DMS79 treated with DMSO at 0.1 percent for 48 hours (cell line): ENCODE measurements around the gene OSGIN1.
A peak's percentile ranks its signal among the peaks of the same experiment; 100 is the strongest.

Experiments
- DNase-seq: peaks from one replicate; lab custom pipeline; 2025; lab: John Stamatoyannopoulos, UW

Gene OSGIN1

GRCh38 chr16:83971165-83972130 is 18.4 kb downstream of the OSGIN1 start:
- DNase-seq, result peak; percentile 4

DNA sequence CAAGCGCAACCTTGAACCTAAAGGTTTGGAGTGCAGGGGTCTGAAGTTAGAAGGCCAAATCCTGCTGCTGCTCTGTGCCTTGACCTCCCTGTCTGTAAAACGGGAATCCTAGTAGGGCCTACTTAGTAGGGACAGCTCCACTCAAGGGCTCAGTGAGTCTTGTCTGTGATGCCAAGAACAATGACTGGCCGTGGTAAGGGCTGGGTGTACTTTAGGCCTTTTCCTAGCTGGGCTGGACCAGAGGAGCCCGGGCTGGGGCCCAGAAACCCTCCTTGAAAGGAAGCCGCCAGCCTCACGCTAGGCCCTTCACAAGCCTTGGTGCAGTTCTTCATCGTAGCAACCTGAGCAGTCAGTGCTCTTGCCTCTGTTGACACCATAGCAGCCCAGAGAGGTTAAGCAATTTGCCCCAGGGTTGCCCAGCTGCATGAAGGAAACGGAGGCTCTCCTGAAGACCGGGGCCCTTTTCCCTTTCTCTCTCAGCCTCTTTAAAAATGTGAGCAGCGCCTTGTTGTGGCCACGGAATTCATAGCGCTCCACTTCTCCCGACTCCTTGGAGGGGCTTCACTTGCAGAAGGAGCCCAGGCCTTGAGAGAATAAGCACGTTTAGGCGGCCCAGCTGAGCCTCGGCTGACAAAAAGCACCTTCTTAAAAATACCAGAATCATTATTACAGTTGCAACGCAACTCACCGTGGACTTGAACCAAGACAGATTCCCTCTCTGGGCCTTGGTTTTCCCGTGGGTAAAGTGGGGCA is 19.4 kb downstream of the OSGIN1 start:
- no peak for DNase-seq

- no peak for DNase-seq
Measured at GRCh38 chr16:83973077-83973476, 20.0 kb downstream of the OSGIN1 start.

DNA sequence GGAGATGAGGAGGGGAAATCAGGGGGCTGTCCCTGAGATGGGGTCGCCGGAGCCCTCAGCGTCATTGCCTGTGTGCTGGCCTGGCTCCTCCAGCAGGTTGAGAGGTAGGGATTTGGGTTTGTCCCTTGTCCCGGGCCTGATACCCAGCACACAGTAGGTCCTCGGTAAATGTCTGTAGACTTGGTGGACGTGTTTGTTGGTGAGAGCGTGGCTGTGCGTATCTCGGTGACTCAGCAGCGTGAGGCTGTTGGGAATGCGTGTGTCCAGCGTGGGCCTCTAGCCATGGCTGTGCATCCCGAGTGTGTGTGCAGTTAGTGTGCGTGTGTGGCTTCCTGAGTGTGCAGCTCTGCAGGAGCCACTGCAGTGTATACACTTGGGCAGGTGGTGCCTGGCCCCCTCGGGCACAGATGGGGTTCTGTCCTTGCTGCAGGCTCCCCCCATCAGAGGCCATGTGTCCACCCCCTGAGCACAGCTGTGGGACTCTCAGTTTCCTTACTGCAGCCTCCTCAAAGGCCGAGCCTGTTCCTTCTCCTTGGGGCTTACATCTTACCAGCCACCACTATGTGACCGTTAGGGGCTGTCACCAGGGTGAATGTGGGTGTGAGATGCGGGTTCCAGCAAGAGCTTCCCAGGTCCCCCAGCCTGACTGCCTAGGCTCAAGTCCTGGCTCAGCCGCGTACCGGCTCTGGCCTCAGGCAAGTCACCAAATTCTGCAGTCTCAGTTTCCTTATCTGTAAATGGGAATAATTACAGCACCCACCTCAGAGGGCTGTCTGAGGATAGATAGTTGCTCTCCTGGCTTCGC is 20.7 kb downstream of the OSGIN1 start:
- no peak for DNase-seq

DNA sequence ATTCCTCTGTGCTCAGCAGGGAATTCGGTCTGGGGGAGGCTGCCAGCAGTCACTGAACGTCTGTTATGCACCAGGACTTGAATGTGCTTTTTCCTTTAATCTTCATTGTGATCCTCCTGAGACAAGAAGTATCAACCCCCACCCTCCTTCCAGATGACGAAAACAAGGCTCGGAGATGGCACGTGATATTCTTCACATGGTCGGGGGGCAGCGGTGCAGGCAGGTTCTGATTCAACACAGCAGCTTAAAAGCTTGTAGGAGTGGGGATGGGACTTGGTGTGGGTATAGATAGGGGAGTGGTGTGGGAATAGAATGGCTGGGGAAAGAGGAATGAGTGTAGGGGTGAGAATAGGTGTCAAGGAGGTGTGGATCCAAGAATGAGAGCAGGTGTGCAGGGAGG is 21.4 kb downstream of the OSGIN1 start:
- DNase-seq, result no peak

GRCh38 chr16:83975590-83976260 is 22.7 kb downstream of the OSGIN1 start:
- DNase-seq, result no peak

DNA sequence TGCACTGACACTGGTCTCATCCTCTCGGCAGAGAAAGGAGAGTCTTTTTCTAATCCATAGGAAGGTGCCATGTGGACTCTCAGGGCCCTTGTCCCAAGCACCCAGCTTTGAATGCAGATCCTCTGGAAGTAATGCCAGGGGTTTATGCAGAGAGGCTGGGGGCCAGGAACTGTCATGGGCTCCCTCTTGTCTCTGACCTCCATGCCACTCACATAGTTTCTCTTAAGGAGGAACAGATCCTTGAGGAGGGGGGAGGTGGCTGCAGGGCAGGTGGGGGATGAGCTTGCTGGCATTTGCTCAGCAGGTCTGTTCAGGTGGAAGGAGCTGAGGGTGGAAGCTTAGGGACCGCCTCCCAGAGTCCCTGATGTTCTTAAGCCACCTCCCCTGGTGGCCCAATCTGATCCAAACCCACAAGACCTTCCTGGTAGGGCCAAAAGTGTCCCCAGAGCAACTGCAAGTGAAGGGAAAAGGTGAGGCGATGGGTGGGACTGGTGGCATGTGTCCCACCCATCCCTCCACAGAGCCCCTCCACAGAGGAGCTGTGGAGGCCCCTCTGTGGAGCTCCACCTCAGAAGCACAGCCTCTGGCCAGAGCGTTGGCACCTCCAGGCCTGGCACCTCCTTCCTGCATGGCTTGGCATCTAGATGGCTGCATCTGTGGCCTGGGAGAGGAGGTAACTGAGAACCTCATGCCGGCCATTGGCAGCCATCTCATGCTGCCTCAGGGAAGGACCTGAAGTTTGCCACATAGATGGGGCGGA is 24.2 kb downstream of the OSGIN1 start:
- no peak for DNase-seq

- no peak for DNase-seq
Measured at GRCh38 chr16:83978401-83978904, 25.4 kb downstream of the OSGIN1 start.

DNA sequence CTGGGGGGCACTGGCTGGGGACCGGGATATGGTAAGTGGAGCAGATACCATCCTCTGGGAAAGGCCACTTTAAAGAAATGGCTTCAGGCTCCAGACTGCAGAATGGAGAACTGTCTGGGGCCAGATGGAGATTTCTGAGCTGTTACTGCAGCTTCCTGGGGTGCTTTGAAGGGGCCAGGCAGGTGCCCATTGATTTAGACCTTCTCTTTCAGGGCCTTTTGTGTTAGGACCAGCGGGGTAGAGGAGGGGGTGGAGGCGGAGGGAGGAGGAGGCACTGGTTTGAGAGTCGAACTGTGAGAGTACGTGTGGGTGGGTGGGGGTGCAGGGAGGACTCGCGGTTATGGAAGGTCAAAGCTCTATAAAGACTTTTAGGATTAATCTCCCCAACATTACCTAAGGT is 26.4 kb downstream of the OSGIN1 start:
- DNase-seq, result no peak

DNA sequence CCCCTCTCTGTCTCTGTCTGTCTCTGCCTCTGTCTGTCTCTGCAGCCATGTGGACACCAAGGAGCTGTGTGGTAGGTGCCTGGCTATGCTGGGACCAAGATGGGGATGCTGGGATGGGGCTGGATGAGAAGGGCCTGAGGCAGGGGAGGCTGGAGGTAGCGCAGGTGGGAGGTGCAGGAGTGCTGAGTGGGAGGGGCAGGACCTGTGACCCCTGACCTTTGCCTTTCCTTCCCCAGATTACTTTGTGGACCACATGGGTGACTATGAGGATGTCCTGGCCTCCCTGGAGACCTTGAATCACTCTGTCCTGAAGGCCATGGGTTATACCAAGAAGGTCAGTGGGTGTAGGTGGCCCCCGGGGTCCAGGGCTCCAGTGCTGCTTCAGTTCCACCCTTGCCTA is 27.8 kb downstream of the OSGIN1 start:
- no peak for DNase-seq

DNA sequence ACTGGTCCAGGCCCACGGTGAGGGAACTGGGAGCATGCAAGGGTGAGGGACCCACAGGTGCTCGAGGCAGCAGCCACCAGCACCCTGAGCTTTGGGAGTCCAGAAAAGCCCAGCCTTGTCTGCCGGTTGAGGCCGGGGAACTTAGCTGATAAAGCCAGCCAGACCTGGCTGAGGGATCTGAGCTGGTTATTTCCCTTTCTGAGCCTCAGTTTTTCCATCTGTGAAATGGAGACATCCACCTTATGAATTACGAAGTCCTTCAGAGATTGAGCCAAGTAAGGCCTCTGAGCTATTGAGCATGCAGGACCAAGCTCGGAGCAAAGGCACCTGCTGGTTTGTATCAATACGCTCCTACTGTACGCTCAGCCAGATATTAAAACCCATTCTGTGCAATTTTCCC is 28.8 kb downstream of the OSGIN1 start:
- no peak for DNase-seq

- no peak for DNase-seq
Measured at GRCh38 chr16:83983491-83983890, 30.5 kb downstream of the OSGIN1 start.

DNA sequence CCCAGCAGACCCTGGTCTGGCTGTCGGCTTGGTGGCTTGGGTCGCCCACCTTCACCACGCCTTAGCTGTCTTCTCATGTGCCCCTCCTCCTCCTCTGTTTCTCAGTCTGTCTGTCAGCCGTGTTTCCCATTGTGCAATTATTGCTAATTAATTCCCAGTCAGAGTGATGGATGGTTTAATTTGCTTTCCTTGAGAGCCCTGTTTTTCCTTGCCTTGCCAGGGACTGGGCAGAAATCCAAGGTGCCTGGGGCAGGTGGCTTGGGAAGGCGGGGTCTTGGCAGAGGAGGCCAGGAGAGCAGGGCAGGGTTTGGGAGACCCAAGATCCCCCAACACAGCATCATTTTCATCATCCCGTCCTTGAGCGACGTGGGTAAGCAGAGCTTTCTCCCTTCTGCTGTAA is 36.3 kb downstream of the OSGIN1 start:
- peak; percentile 62 for DNase-seq

GRCh38 chr16:83990492-83990891 is 37.5 kb downstream of the OSGIN1 start:
- DNase-seq, result no peak

- DNase-seq, result no peak
Measured at GRCh38 chr16:83992624-83993023, 39.6 kb downstream of the OSGIN1 start.

DNA sequence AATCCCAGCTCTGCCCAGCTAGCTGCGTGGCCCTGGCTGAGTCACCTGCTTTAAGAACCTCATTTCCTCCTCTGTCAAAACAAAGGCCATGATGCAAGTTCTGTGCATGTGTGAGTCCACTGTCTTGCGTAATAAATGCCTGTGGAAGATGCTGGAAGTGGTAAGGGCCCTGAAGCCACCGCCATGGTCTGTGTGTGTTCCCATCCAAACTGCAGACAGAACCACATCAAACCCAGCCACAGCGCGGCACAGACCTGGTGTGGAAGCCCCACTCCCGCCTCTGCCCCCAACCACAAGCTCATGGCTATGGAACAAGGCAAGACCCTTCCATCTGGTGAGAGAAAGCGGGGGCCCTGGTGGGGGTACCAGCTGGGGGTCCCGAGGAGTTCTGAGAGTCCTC is 41.0 kb downstream of the OSGIN1 start:
- DNase-seq, result no peak

- no peak for DNase-seq
Measured at GRCh38 chr16:83994703-83995102, 41.7 kb downstream of the OSGIN1 start.

DNA sequence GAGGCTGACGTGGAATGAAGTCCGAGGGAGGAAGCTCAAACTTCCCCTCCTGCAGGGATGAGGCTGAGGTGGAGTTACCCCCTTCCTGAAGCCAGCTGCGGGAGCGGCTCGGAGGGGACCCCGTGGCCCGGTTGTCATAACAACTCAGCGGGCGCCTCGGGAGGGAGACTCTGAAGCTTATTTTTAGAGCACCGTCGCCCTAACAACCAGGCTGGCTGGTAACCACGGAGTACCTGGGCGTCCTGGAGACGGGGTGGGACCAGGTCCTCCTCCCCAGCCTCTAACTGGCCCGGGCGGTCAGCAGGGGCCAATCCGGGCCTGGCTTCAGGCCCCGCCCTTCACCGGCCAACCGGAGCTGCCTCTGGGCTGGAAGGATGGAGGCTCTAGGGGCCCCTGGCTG is 42.7 kb downstream of the OSGIN1 start:
- DNase-seq, result peak; percentile 58

DNA sequence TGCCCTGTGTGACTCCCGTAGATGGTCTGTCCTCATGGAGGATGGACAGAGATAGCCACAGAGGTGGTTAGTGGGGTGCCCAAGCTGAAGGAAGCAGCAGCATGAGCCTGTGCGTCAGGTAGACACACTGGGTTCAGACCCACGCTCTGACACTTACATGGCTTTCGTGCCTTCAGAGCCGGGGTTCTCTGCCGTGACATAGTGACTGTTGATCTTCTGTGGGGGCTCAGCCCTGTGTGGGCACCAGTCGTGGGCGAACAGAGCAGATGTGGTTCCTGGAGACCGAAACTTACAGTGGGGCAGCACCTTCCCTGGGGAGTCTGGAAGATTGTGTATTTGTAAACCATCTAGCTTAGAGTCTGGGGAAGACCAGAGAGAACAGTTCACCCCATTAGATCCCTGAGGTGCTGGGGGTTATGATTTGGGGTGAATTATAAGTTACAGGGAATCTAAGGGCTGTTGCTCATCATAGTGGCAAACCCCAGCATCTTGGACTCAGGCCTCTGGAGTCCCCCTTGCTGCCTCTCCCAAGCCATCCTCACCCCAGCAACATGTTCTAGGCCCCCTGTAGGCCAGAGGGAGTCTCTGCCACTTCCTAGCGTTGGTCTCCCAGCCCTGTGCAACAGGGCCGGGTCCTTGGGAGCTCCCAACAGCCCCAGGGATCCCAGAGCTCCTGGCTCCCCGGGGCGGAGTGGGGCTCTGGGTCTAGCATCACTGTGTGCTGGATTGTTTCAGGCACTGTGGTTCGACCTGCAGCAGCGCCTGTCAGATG is 43.6 kb downstream of the OSGIN1 start:
- no peak for DNase-seq

GRCh38 chr16:83998091-83998490 is 45.1 kb downstream of the OSGIN1 start:
- DNase-seq, result no peak
